HCT116 (cell line): Measurements from ENCODE around the gene GMNN. TPM values are rescaled to one million over a fixed set of nuclear protein-coding genes. Genes with fewer than 3 reads are reported as not detected.

Experiments used
- ATAC-seq: fragments of 200-7000 bp; cut with Tn5 transposase; 2 replicates; pipeline ENCODE4 v1.9.1; 2020; ENCODE audit warnings: mild to moderate bottlenecking, moderate library complexity
- BruUV-seq: library from RNA; stranded (reverse); fragments of 400-500 nt; replicated peaks from 2 replicates; lab custom pipeline; 2021; lab: Mats Ljungman, UMichigan
- CTCF ChIA-PET: fragments of 300-600 bp; sonication (Branson Sonifier 250); formaldehyde crosslinking; loops from one replicate; lab custom pipeline; 2021; ENCODE audit warnings: antibody characterized with exemption; lab: Charles Lee
- POLR2A ChIA-PET: fragments of 300-600, 350-600 bp; sonication (Branson Sonifier 250); formaldehyde crosslinking; loops from one replicate; lab custom pipeline; 2021; ENCODE audit warnings: antibody characterized with exemption; lab: Charles Lee
- RAD21 ChIA-PET, 2 experiments: fragments of 300-600 bp; sonication (Branson Sonifier 250); formaldehyde crosslinking; loops; one replicate each; lab custom pipeline; 2023; ENCODE audit warnings: low total read pairs in 2 of 2; ENCODE audit not compliant: uncharacterized antibody in 2 of 2, unreplicated experiment in 2 of 2, low non-redundant PET in 1 of 2; lab: Charles Lee
- DNase-seq: peaks from one replicate; pipeline ENCODE4 v3.0.0-alpha.2; 2010; ENCODE audit warnings: low read depth, low spot score
- H2AFZ ChIP-seq: fragments of 200-600 bp; shearing (Covaris generic), sonication (generic); 2 replicates; pipeline ENCODE4 v1.6.1; 2017; ENCODE audit warnings: low read depth, mixed run types, mixed read lengths, antibody characterized with exemption, low read length; ENCODE audit not compliant: poor library complexity, severe bottlenecking
- H3K27ac ChIP-seq: 2 replicates; pipeline ENCODE4 v1.5.1; 2012; ENCODE audit warnings: low read depth, low read length
- H3K27me3 ChIP-seq: fragments of 200-600 bp; sonication (generic); 2 replicates; pipeline ENCODE4 v1.6.1; 2016; ENCODE audit warnings: mixed run types, low read length, mixed read lengths; ENCODE audit not compliant: insufficient read depth
- H3K36me3 ChIP-seq, 2 experiments: fragments of 200-500 bp in 1 of 2; fragments of 200-600 bp in 1 of 2; sonication (Bioruptor generic) in 1 of 2; sonication (generic) in 1 of 2; 2 replicates each; pipeline versions ENCODE4 v1.5.1 to v1.6.1; 2014 to 2016; ENCODE audit warnings: low read length in 2 of 2, inconsistent platforms in 1 of 2, mixed read lengths in 1 of 2, mixed run types in 1 of 2; ENCODE audit not compliant: insufficient read depth in 2 of 2, control insufficient read depth in 1 of 2
- H3K4me1 ChIP-seq, 2 experiments: fragments of 200-600 bp in 1 of 2; sonication (generic) in 1 of 2; 2 replicates each; pipeline versions ENCODE4 v1.5.1 to v1.6.1; 2012 to 2017; ENCODE audit warnings: low read length in 2 of 2, inconsistent platforms in 1 of 2, mild to moderate bottlenecking in 1 of 2, mixed read lengths in 1 of 2, mixed run types in 1 of 2, moderate library complexity in 1 of 2; ENCODE audit not compliant: insufficient read depth in 2 of 2, control insufficient read depth in 1 of 2
- H3K4me2 ChIP-seq: fragments of 200-600 bp; sonication (generic); 2 replicates; pipeline ENCODE4 v1.6.1; 2017; ENCODE audit warnings: mixed run types, low read length, mixed read lengths
- H3K4me3 ChIP-seq, 2 experiments: fragments of 200-600 bp in 1 of 2; sonication (generic) in 1 of 2; replicated peaks in 1 of 2; 2 replicates each; pipeline ENCODE4 v1.5.1; 2011 to 2016; ENCODE audit warnings: low read length in 2 of 2, control low read depth in 1 of 2, low read depth in 1 of 2, mild to moderate bottlenecking in 1 of 2, mixed read lengths in 1 of 2, mixed run types in 1 of 2
- H3K79me2 ChIP-seq: fragments of 200-600 bp; sonication (generic); 2 replicates; pipeline ENCODE4 v1.6.1; 2017; ENCODE audit warnings: mild to moderate bottlenecking, mixed run types, low read length, moderate library complexity, mixed read lengths; ENCODE audit not compliant: insufficient read depth
- H3K9ac ChIP-seq: fragments of 200-600 bp; sonication (generic); 2 replicates; pipeline ENCODE4 v1.6.1; 2016; ENCODE audit warnings: low read length, mixed read lengths
- H3K9me2 ChIP-seq: fragments of 200-600 bp; sonication (generic), shearing (Covaris generic); 2 replicates; pipeline ENCODE4 v1.6.1; 2017; ENCODE audit warnings: mixed run types, mild to moderate bottlenecking, moderate library complexity; ENCODE audit not compliant: insufficient read depth
- H3K9me3 ChIP-seq, 2 experiments: fragments of 200-500 bp in 1 of 2; fragments of 200-600 bp in 1 of 2; sonication (Bioruptor generic) in 1 of 2; sonication (generic) in 1 of 2; 2 replicates each; pipeline ENCODE4 v1.6.1; 2014 to 2017; ENCODE audit warnings: low read length in 2 of 2, mixed read lengths in 2 of 2, inconsistent platforms in 1 of 2, low read depth in 1 of 2, mild to moderate bottlenecking in 1 of 2, mixed run types in 1 of 2, moderate library complexity in 1 of 2; ENCODE audit not compliant: control insufficient read depth in 1 of 2, insufficient read depth in 1 of 2
- H4K20me1 ChIP-seq: fragments of 200-600 bp; sonication (generic), shearing (Covaris generic); 2 replicates; pipeline ENCODE4 v1.6.1; 2017; ENCODE audit warnings: mixed run types, mild to moderate bottlenecking, moderate library complexity; ENCODE audit not compliant: insufficient read depth
- CTCF ChIP-seq, 3 experiments: fragments of 200-600 bp in 1 of 3; sonication (generic) in 1 of 3; IDR thresholded peaks in 2 of 3; conservative IDR thresholded peaks in 1 of 3; 2 replicates each; pipeline ENCODE4 v1.5.1; 2012 to 2017; ENCODE audit warnings: low read depth in 2 of 3, low read length in 2 of 3, antibody characterized with exemption in 1 of 3, borderline replicate concordance in 1 of 3, control low read depth in 1 of 3, mild to moderate bottlenecking in 1 of 3, mixed read lengths in 1 of 3, mixed run types in 1 of 3, moderate library complexity in 1 of 3; ENCODE audit not compliant: insufficient read depth in 1 of 3
- EGR1 ChIP-seq: IDR thresholded peaks from 2 replicates; pipeline ENCODE4 v1.6.1; 2012; ENCODE audit warnings: low read depth
- SP1 ChIP-seq: IDR thresholded peaks from 2 replicates; pipeline ENCODE4 v1.6.1; 2012; ENCODE audit warnings: low read depth
- TCF7L2 ChIP-seq: IDR thresholded peaks from 2 replicates; pipeline ENCODE4 v1.7.0; 2011; ENCODE audit warnings: borderline replicate concordance, inconsistent platforms; ENCODE audit not compliant: insufficient read depth, insufficient read length; ENCODE audit errors: extremely low read depth
- intact Hi-C: fragments of 100-400 bp; cut with micrococcal nuclease; formaldehyde crosslinking; loops from 2 replicates; pipeline ENCODE4 v1.10.0; 2022
- total RNA-seq: library from RNA; stranded (reverse); gene quantifications from one replicate; pipeline ENCODE4 v1.2.1, GENCODE V29; 2021; ENCODE audit not compliant: unreplicated experiment

Gene GMNN
- total RNA-seq, 1 experiment from 2014 or later = 54.9 TPM

- no peak overlapping the region for H3K4me2 ChIP-seq
- H3K4me1 ChIP-seq = no peaks in the 10 kb centered on the region
- TF ChIP-seq CTCF (IDR thresholded peaks at IDR 0.05 in 2 of 3, conservative IDR thresholded peaks at IDR 0.05 in 1 of 3; ENCODE audit: borderline replicate concordance in 1 of 3, insufficient read depth in 1 of 3, low read depth in 2 of 3, low read length in 2 of 3) (no peak), SP1 (no peak)
- no peaks in the 10 kb centered on the region for H3K27me3 ChIP-seq
- ChIA-PET RAD21 (no interaction called here), CTCF (no interaction called here), POLR2A (no interaction called here)
- no peaks in the 10 kb centered on the region for H4K20me1 ChIP-seq
- H3K9me3 ChIP-seq = no peaks in the 10 kb centered on the region
- peak overlapping the region; percentile 51 for H2AFZ ChIP-seq
- H3K4me3 ChIP-seq = no peak overlapping the region
- H3K9ac ChIP-seq = no peak overlapping the region
- intact Hi-C loops = no loop called here
- ATAC-seq = no peak
- no peaks in the 10 kb centered on the region for H3K79me2 ChIP-seq
- no peak for DNase-seq
- BruUV-seq = no TSS peak
- no peak overlapping the region for H3K27ac ChIP-seq
- no peaks in the 10 kb centered on the region for H3K9me2 ChIP-seq
- H3K36me3 ChIP-seq = no peaks in the 10 kb centered on the region
Measured at GRCh38 chr6:24821860-24822444, 47.2 kb downstream of the GMNN start.

- no peak overlapping the region for H2AFZ ChIP-seq
- no peaks in the 10 kb centered on the region for H4K20me1 ChIP-seq
- intact Hi-C loops = no loop called here
- H3K27me3 ChIP-seq = no peaks in the 10 kb centered on the region
- H3K27ac ChIP-seq = no peak overlapping the region
- TF ChIP-seq EGR1 (no peak), TCF7L2 (no peak)
- no peaks in the 10 kb centered on the region for H3K9me2 ChIP-seq
- RAD21 ChIA-PET = no interaction called here
- H3K79me2 ChIP-seq = no peaks in the 10 kb centered on the region
- no peaks in the 10 kb centered on the region for H3K4me1 ChIP-seq
- ATAC-seq (no peak), DNase-seq (no peak)
- H3K4me2 ChIP-seq = no peak overlapping the region
- H3K9ac ChIP-seq = no peak overlapping the region
- no peak overlapping the region for H3K4me3 ChIP-seq
- H3K9me3 ChIP-seq = no peaks in the 10 kb centered on the region
- POLR2A ChIA-PET = no interaction called here
- BruUV-seq = no TSS peak
- CTCF ChIA-PET = no interaction called here
- no peaks in the 10 kb centered on the region for H3K36me3 ChIP-seq
Measured at GRCh38 chr6:24822696-24823095, 48.0 kb downstream of the GMNN start.
